GM23248 (cell line): ENCODE measurements around the gene UBXN11. TPM values are rescaled to one million over a fixed set of nuclear protein-coding genes. Genes with fewer than 3 reads are reported as not detected.
A peak's percentile ranks its signal among the peaks of the same experiment; 100 is the strongest.

Experiments used
- DNase-seq: peaks from one replicate; pipeline ENCODE4 v3.0.0-alpha.2; 2015
- H2AFZ ChIP-seq: fragments of 200-600 bp; sonication (generic); 2 replicates; pipeline ENCODE4 v1.6.1; 2016; ENCODE audit warnings: antibody characterized with exemption
- H3F3A ChIP-seq: fragments of 200-600 bp; sonication (generic); 2 replicates; pipeline ENCODE4 v1.6.1; 2016; ENCODE audit warnings: mild to moderate bottlenecking, antibody characterized with exemption, mixed run types; ENCODE audit not compliant: insufficient read depth
- H3K27ac ChIP-seq: fragments of 200-600 bp; sonication (generic); 2 replicates; pipeline ENCODE4 v1.5.1; 2016; ENCODE audit warnings: mild to moderate bottlenecking
- H3K27me3 ChIP-seq: fragments of 200-600 bp; sonication (generic); replicated peaks from 2 replicates; pipeline ENCODE4 v1.6.1; 2016; ENCODE audit warnings: mild to moderate bottlenecking; ENCODE audit not compliant: insufficient read depth
- H3K36me3 ChIP-seq: fragments of 200-600 bp; sonication (generic); 2 replicates; pipeline ENCODE4 v1.6.1; 2016; ENCODE audit warnings: low read depth, mild to moderate bottlenecking
- H3K4me1 ChIP-seq: fragments of 200-600 bp; sonication (generic); 2 replicates; pipeline ENCODE4 v1.6.1; 2016; ENCODE audit warnings: mild to moderate bottlenecking; ENCODE audit not compliant: insufficient read depth
- H3K4me2 ChIP-seq: fragments of 200-600 bp; sonication (generic); one replicate; pipeline ENCODE4 v1.6.1; 2016; ENCODE audit warnings: mild to moderate bottlenecking; ENCODE audit not compliant: unreplicated experiment
- H3K4me3 ChIP-seq: fragments of 200-600 bp; sonication (generic); 2 replicates; pipeline ENCODE4 v1.5.1; 2016; ENCODE audit warnings: mild to moderate bottlenecking
- H3K79me2 ChIP-seq: fragments of 200-600 bp; sonication (generic); 2 replicates; pipeline ENCODE4 v1.6.1; 2016; ENCODE audit warnings: mild to moderate bottlenecking; ENCODE audit not compliant: insufficient read depth
- H3K9ac ChIP-seq: fragments of 200-600 bp; sonication (generic); 2 replicates; pipeline ENCODE4 v1.6.1; 2016; ENCODE audit warnings: mild to moderate bottlenecking
- H3K9me2 ChIP-seq: fragments of 200-600 bp; sonication (generic); 2 replicates; pipeline ENCODE4 v1.6.1; 2016; ENCODE audit warnings: mixed run types, mild to moderate bottlenecking, moderate library complexity; ENCODE audit not compliant: insufficient read depth
- H3K9me3 ChIP-seq: fragments of 200-600 bp; sonication (generic); one replicate; pipeline ENCODE4 v1.6.1; 2017; ENCODE audit warnings: low read depth
- H4K20me1 ChIP-seq: fragments of 200-600 bp; sonication (generic); 2 replicates; pipeline ENCODE4 v1.6.0; 2016; ENCODE audit not compliant: insufficient read depth
- EZH2 ChIP-seq: fragments of 200-600 bp; sonication (generic); IDR thresholded peaks from 2 replicates; pipeline ENCODE4 v1.6.1; 2018; ENCODE audit warnings: antibody characterized with exemption, mild to moderate bottlenecking; ENCODE audit not compliant: insufficient read depth, poor library complexity, severe bottlenecking
- EZH2phosphoT487 ChIP-seq: fragments of 200-600 bp; sonication (generic); IDR thresholded peaks from 2 replicates; pipeline ENCODE4 v1.6.1; 2018; ENCODE audit warnings: antibody characterized with exemption, moderate library complexity, mild to moderate bottlenecking, low read depth; ENCODE audit not compliant: insufficient read depth
- WGBS, 2 experiments: methylation state at CpG; one replicate each; pipeline ENCODE4 v1.1.6; 2015 to 2017; ENCODE audit warnings: low lambda C conversion rate in 2 of 2, low coverage in 1 of 2; ENCODE audit errors: missing lambda C conversion rate in 2 of 2; 5-methylcytosine and 5-hydroxymethylcytosine counted together
- in situ Hi-C: fragments of 300-500 bp; cut with MboI; formaldehyde crosslinking; loops from 2 replicates; pipeline ENCODE4 v1.15.0; 2020
- polyA plus RNA-seq: library from polyadenylated mRNA; unstranded; fragments of >200 nt; fragmentation: Nextera tagmentation; extraction: Ambion mirVana; gene quantifications from 2 replicates; pipeline ENCODE4 v1.2.1, GENCODE V29; 2016
- total RNA-seq: library from RNA; depleted of rRNA; stranded (reverse); fragments of >200 nt; shearing (Covaris generic); gene quantifications from 2 replicates; pipeline ENCODE4 v1.2.3, GENCODE V29; 2014

The UBXN11 gene
- total and polyA plus RNA-seq, 2 experiments from 2014 or later = 5.8 to 12.7 TPM

- H3K9me2 ChIP-seq = no peaks in the 10 kb centered on the region
- H3K4me1 ChIP-seq = peaks cover 48% of the 10 kb centered on the region
- peak overlapping the region; percentile 73 for H2AFZ ChIP-seq
- peaks cover 55% of the 10 kb centered on the region for H3F3A ChIP-seq
- H3K36me3 ChIP-seq = no peaks in the 10 kb centered on the region
- H3K9ac ChIP-seq = peak overlapping the region; percentile 75
- peak; percentile 97 for DNase-seq
- 1 to 4% methylated on average over 3 of the region's 3 CpGs for WGBS, 2 experiments
- peak overlapping the region; percentile 95 for H3K27ac ChIP-seq
- peaks cover 9% of the 10 kb centered on the region for H3K79me2 ChIP-seq
- TF ChIP-seq EZH2phosphoT487 = no peak
- no peak for TF ChIP-seq EZH2
- H3K27me3 ChIP-seq = no peaks in the 10 kb centered on the region
- in situ Hi-C loops = no loop called here
- H3K9me3 ChIP-seq = no peaks in the 10 kb centered on the region
- no peaks in the 10 kb centered on the region for H4K20me1 ChIP-seq
- peak overlapping the region; percentile 73 for H3K4me2 ChIP-seq
- H3K4me3 ChIP-seq = peak overlapping the region; percentile 49
These were observed 30.6 kb downstream of the UBXN11 start for GRCh38 chr1:26275580-26276431.

- Histone ChIP-seq H2AFZ (peak overlapping the region; percentile 73), H3K9ac (peak overlapping the region; percentile 75), H3K27ac (peak overlapping the region; percentile 95), H4K20me1 (no peaks in the 10 kb centered on the region), H3K27me3 (no peaks in the 10 kb centered on the region), H3K4me1 (peaks cover 48% of the 10 kb centered on the region), H3K36me3 (no peaks in the 10 kb centered on the region), H3K4me2 (peak overlapping the region; percentile 73), H3F3A (peaks cover 55% of the 10 kb centered on the region), H3K4me3 (no peak overlapping the region), H3K9me2 (no peaks in the 10 kb centered on the region), H3K9me3 (no peaks in the 10 kb centered on the region), H3K79me2 (no peaks in the 10 kb centered on the region)
- no peak for TF ChIP-seq EZH2phosphoT487
- no peak for TF ChIP-seq EZH2
- DNase-seq = peak; percentile 61
- 65 to 71% methylated on average over 11 of the region's 11 CpGs for WGBS, 2 experiments
- in situ Hi-C loops = no loop called here
These were observed 31.5 kb downstream of the UBXN11 start for GRCh38 chr1:26274801-26275425.

GRCh38 chr1:26269198-26269550 lies 37.3 kb downstream of the UBXN11 start:
- H3K4me3 ChIP-seq = no peak overlapping the region
- no peak overlapping the region for H3K9ac ChIP-seq
- H3K27ac ChIP-seq = no peak overlapping the region
- H3K4me1 ChIP-seq = no peaks in the 10 kb centered on the region
- H3K79me2 ChIP-seq = no peaks in the 10 kb centered on the region
- no peak for DNase-seq
- in situ Hi-C loops = no loop called here
- no peak for TF ChIP-seq EZH2
- TF ChIP-seq EZH2phosphoT487 = no peak
- peaks cover 18% of the 10 kb centered on the region; the same call in 1 of the 2 replicates for H3K36me3 ChIP-seq
- H3K4me2 ChIP-seq = no peak overlapping the region
- H3K9me2 ChIP-seq = no peaks in the 10 kb centered on the region
- H3K9me3 ChIP-seq = no peaks in the 10 kb centered on the region
- H2AFZ ChIP-seq = no peak overlapping the region
- no peaks in the 10 kb centered on the region for H3K27me3 ChIP-seq
- peaks cover 3% of the 10 kb centered on the region for H3F3A ChIP-seq
- no peaks in the 10 kb centered on the region for H4K20me1 ChIP-seq
- WGBS, 2 experiments = 88 to 89% methylated on average over 4 of the region's 4 CpGs

- H3F3A ChIP-seq = no peaks in the 10 kb centered on the region
- no peaks in the 10 kb centered on the region for H3K27me3 ChIP-seq
- H3K4me2 ChIP-seq = no peak overlapping the region
- WGBS, 2 experiments = 96 to 97% methylated on average over 9 of the region's 9 CpGs
- TF ChIP-seq EZH2phosphoT487 = no peak
- no peak for TF ChIP-seq EZH2
- H4K20me1 ChIP-seq = no peaks in the 10 kb centered on the region
- in situ Hi-C loops = no loop called here
- no peak overlapping the region for H3K9ac ChIP-seq
- H3K4me3 ChIP-seq = no peak overlapping the region
- no peaks in the 10 kb centered on the region for H3K4me1 ChIP-seq
- H3K36me3 ChIP-seq = peaks cover 18% of the 10 kb centered on the region; the same call in 1 of the 2 replicates
- no peak overlapping the region for H3K27ac ChIP-seq
- H3K9me2 ChIP-seq = no peaks in the 10 kb centered on the region
- H2AFZ ChIP-seq = no peak overlapping the region
- H3K9me3 ChIP-seq = no peaks in the 10 kb centered on the region
- DNase-seq = no peak
- no peaks in the 10 kb centered on the region for H3K79me2 ChIP-seq
These were observed 37.9 kb downstream of the UBXN11 start for GRCh38 chr1:26268290-26269197.
